Measurements from ENCODE around the gene DBF4B.
A peak's percentile ranks its signal among the peaks of the same experiment; 100 is the strongest.

DBF4B gene

GRCh38 chr17:44761932-44762810 is 53.7 kb downstream of the DBF4B start:
- DNase-seq (ENCODE audit: low read depth): no peak
- H3K4me3 ChIP-seq (ENCODE audit: low read length): no peak overlapping the region
- TF ChIP-seq CTCF (conservative IDR thresholded peaks at IDR 0.05; ENCODE audit: low read length): peak; percentile 8; the same call in 1 of the 2 replicates

GRCh38 chr17:44763170-44763569 is 54.7 kb downstream of the DBF4B start:
- no peak for TF ChIP-seq CTCF (conservative IDR thresholded peaks at IDR 0.05; ENCODE audit: low read length)
- no peak for DNase-seq (ENCODE audit: low read depth)
- no peak overlapping the region for H3K4me3 ChIP-seq (ENCODE audit: low read length)

GRCh38 chr17:44765965-44766364 is 57.5 kb downstream of the DBF4B start:
- no peak overlapping the region for H3K4me3 ChIP-seq (ENCODE audit: low read length)
- no peak for TF ChIP-seq CTCF (conservative IDR thresholded peaks at IDR 0.05; ENCODE audit: low read length)
- no peak for DNase-seq (ENCODE audit: low read depth)

GRCh38 chr17:44766409-44767038 is 58.1 kb downstream of the DBF4B start:
- DNase-seq (ENCODE audit: low read depth): no peak
- no peak for TF ChIP-seq CTCF (conservative IDR thresholded peaks at IDR 0.05; ENCODE audit: low read length)
- no peak overlapping the region for H3K4me3 ChIP-seq (ENCODE audit: low read length)

- no peak overlapping the region for H3K4me3 ChIP-seq (ENCODE audit: low read length)
- no peak for DNase-seq (ENCODE audit: low read depth)
- TF ChIP-seq CTCF (conservative IDR thresholded peaks at IDR 0.05; ENCODE audit: low read length): no peak
Measured at GRCh38 chr17:44767493-44767892, 59.0 kb downstream of the DBF4B start.

- no peak overlapping the region for H3K4me3 ChIP-seq (ENCODE audit: low read length)
- TF ChIP-seq CTCF (conservative IDR thresholded peaks at IDR 0.05; ENCODE audit: low read length): no peak
- DNase-seq (ENCODE audit: low read depth): no peak
Measured at GRCh38 chr17:44768505-44769142, 60.2 kb downstream of the DBF4B start.

Measured in AG10803 (cell line).